ENCODE measurements around the gene FSTL1.

Gene FSTL1

DNA sequence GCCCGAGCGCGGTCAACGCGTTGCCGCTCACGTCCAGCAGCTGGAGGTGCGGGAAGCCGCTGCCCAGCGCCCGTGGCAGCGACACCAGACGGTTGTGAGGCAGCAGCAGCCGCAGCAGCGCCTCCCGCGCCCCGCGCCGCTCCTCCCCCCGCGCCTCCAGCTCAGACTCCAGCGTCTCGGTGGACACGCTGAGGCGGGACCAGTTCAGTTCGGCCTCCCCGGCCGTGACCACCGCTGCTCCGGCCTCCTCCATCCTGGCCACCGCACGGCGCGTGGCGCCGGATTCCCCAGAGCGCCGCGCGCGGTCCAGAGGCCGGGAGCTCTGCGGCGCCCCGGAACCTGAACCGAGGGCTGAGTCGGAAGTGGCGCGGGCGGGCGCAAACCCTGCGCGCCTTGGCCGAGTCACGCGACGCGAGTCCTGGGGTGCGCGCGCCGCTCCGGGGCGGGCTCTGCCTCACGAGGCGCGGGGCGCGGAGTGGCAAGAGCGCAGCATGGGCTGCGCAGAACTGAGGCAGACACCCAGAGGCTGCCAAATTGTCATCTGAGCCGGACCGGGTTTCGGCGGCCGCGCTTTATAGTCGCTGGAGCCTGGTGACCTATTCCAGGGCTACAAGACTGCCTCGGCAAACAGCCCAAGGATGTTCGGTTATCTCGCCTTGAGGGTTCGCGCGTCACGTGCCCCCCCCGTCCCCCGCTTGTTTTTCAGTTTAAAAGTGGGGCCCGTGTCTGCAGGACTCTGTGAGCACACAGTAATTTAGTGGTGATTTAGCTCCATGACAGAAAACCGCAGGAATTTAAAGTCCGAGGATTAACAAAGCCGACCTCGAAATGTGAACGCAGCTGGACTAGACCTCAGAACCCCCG, 101.6 kb downstream of the FSTL1 start, which contains the start of gene LRRC58:
Gene LRRC58 (minus strand): TSS at position 364 of the 864 bp plus-strand sequence. CDS start 111 bp downstream, at position 253.
- DNase-seq = peak; percentile 82 to 85

DNA sequence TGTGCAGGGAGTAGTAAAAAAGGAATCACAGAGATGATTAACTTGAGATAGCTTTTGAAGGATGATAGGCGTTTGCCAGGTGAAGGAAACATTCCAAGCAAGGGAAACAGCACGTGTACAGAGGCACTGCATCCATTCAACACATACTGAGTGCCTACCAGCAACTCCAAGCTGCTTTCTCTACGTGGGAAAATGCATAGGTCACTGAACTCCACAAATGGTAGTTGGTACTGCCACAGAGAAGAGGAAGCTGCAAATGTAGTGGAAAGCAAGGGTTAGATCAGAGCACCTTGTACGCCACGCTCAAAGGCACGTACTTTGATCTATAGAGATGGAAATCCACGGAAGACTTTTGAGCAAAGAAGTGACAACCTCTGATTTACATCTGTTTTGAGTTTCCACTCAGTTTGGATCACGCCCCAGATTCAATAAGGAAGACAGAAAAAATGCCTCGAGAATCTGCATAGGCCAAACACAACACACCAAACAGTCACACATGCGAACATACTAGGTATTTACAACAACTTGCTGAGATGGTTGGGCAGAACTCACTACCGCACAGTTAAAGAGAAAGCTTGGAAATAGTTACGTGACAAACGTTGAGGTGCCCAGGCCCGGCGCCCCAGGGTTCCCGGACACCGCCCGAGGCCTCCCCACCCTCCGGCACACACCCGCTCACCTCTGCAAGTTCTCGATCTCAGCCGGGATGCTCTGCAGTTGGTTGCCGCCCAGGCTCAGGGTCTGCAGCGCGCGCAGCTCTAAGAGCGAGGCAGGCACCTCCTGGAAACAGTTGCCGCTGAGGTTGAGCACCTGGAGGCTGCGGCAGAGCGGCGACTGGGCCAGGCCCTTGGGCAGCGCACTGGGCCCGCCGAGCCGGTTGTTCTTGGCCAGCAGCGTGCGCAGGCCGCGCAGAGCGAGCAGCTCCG, 102.5 kb downstream of the FSTL1 start:
- DNase-seq = peak; percentile 36 to 41

DNA sequence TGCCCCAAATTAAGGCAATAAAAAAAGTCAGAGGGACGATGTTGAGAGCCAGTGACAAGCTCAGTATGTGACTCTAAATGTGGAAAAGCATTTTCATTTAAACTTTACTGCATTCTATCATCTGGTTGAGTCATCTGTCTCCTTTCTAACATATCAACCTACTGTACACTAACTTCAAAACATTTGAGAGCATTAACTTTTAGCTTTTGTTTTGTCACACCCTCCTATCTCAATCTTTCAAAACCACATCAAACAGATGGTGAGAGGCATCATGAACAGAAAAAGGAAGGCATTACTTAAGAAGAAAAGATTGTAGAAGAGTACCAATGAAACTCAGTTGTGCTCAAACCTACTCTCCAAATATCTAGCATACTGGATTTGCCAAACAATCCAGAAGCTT, 106.4 kb downstream of the FSTL1 start:
- DNase-seq = no peak
